Measurements from ENCODE around the gene MMP7.
A peak's percentile ranks its signal among the peaks of the same experiment; 100 is the strongest.
"Not testable (repeated sequence)": the region's sequence is repeated elsewhere in the genome, so short reads cannot be mapped to it uniquely, and the experiment has no call there.

MMP7 gene

GRCh38 chr11:102538932-102539331 is 8.4 kb upstream of the MMP7 start:
- DNase-seq, result no peak

GRCh38 chr11:102534261-102534872 is 3.8 kb upstream of the MMP7 start:
- no peak for DNase-seq

- DNase-seq, result no peak
Measured at GRCh38 chr11:102528618-102529017, 1.9 kb downstream of the MMP7 start.

- DNase-seq, result no peak
Measured at GRCh38 chr11:102527684-102528083, 2.9 kb downstream of the MMP7 start.

GRCh38 chr11:102527041-102527440 is 3.5 kb downstream of the MMP7 start:
- DNase-seq, result no peak

GRCh38 chr11:102523887-102524286 is 6.7 kb downstream of the MMP7 start:
- no peak for DNase-seq

GRCh38 chr11:102523189-102523570 is 7.4 kb downstream of the MMP7 start:
- no peak for DNase-seq

- DNase-seq, result no peak
Measured at GRCh38 chr11:102522312-102523188, 8.0 kb downstream of the MMP7 start.

- DNase-seq, result no peak
Measured at GRCh38 chr11:102521121-102521520, 9.4 kb downstream of the MMP7 start.

GRCh38 chr11:102520514-102520913 is 10.0 kb downstream of the MMP7 start:
- DNase-seq, result no peak

- DNase-seq, result no peak
Measured at GRCh38 chr11:102518296-102519094, 12.1 kb downstream of the MMP7 start.

- no peak for DNase-seq
Measured at GRCh38 chr11:102517670-102518069, 12.9 kb downstream of the MMP7 start.

- DNase-seq, result no peak
Measured at GRCh38 chr11:102516179-102516578, 14.4 kb downstream of the MMP7 start.

GRCh38 chr11:102513869-102514268 is 16.7 kb downstream of the MMP7 start:
- no peak for DNase-seq

GRCh38 chr11:102510439-102511135 is 20.0 kb downstream of the MMP7 start:
- no peak for DNase-seq

- not testable (repeated sequence) for DNase-seq
Measured at GRCh38 chr11:102502831-102503230, 27.7 kb downstream of the MMP7 start.

- DNase-seq, result no peak
Measured at GRCh38 chr11:102500829-102501228, 29.7 kb downstream of the MMP7 start.

- DNase-seq, result no peak
Measured at GRCh38 chr11:102499931-102500330, 30.6 kb downstream of the MMP7 start.

GRCh38 chr11:102499151-102499550 is 31.4 kb downstream of the MMP7 start:
- DNase-seq, result no peak

- DNase-seq, result no peak
Measured at GRCh38 chr11:102497061-102497460, 33.5 kb downstream of the MMP7 start.

GRCh38 chr11:102495161-102496042 is 35.1 kb downstream of the MMP7 start:
- peak in 4 of 14 donors; percentile 1 to 38 (median 22) for DNase-seq

GRCh38 chr11:102494216-102494615 is 36.3 kb downstream of the MMP7 start:
- no peak for DNase-seq
